Endothelial cell of coronary artery (primary cell): ENCODE measurements around the gene ACP2. TPM values are rescaled to one million over a fixed set of nuclear protein-coding genes. Genes with fewer than 3 reads are reported as not detected.

Source experiments
- total RNA-seq: library from RNA; depleted of rRNA; stranded (reverse); fragments of >200 nt; gene quantifications from 2 replicates; pipeline ENCODE4 v1.2.3, GENCODE V29; 2014

The ACP2 gene
- total RNA-seq = 15.7 and 16.0 TPM in 2 replicates

GRCh38 chr11:47248664-47249377 is at the start of gene ACP2:
Gene ACP2, minus strand, starts transcription at chr11:47248814. Its CDS starts 25 bp downstream, at chr11:47248789.

GRCh38 chr11:47269829-47270305 is 21.3 kb upstream of the ACP2 start, which contains the start of gene MADD:
Gene MADD, plus strand, starts transcription at chr11:47270133.

GRCh38 chr11:47257517-47258316 is 9.1 kb upstream of the ACP2 start, which contains the start of gene NR1H3:
Gene NR1H3, plus strand, starts transcription at chr11:47257996. Its CDS starts 1,221 bp downstream, at chr11:47259217.

Other genes with a start within 250 kb of the ACP2 start
- 73.9 and 79.1 TPM in 2 replicates for gene ARFGAP2, start 71.9 kb downstream of the ACP2 start, total RNA-seq
- 11.5 and 16.7 TPM in 2 replicates for gene PACSIN3, start 62.4 kb downstream of the ACP2 start, total RNA-seq
- 58.8 and 73.9 TPM in 2 replicates for gene DDB2, start 33.8 kb downstream of the ACP2 start, total RNA-seq
- gene NR1H3, start 9.2 kb upstream of the ACP2 start, total RNA-seq = 4.0 and 5.9 TPM in 2 replicates
- 13.0 and 19.7 TPM in 2 replicates for gene MADD, start 21.3 kb upstream of the ACP2 start, total RNA-seq
- gene MYBPC3, start 103.9 kb upstream of the ACP2 start, total RNA-seq = not detected in 2 replicates
- gene SPI1, start 129.7 kb upstream of the ACP2 start, total RNA-seq = not detected in 2 replicates
- 40.1 and 61.8 TPM in 2 replicates for gene SLC39A13, start 159.8 kb upstream of the ACP2 start, total RNA-seq
- gene PSMC3, start 177.6 kb upstream of the ACP2 start, total RNA-seq = 204 and 267 TPM in 2 replicates
- gene RAPSN, start 200.3 kb upstream of the ACP2 start, total RNA-seq = 0.19 and 0.27 TPM in 2 replicates